Epithelial cell of esophagus (primary cell): Measurements from ENCODE around the gene MOBP.

Experiments
- DNase-seq: peaks from one replicate; pipeline ENCODE4 v3.0.0; 2010; ENCODE audit warnings: low read depth
- H3K4me3 ChIP-seq: 2 replicates; pipeline ENCODE4 v1.5.1; 2011; ENCODE audit warnings: mild to moderate bottlenecking, low read length, control low read depth
- TF ChIP-seq, protein P1 (sequence below): IDR thresholded peaks from 2 replicates; pipeline ENCODE4 v1.5.1; 2011; ENCODE audit warnings: low read depth, mild to moderate bottlenecking, low read length, control low read depth, inconsistent platforms; ENCODE audit not compliant: insufficient read depth; ENCODE audit errors: missing control alignments

The MOBP gene

DNA sequence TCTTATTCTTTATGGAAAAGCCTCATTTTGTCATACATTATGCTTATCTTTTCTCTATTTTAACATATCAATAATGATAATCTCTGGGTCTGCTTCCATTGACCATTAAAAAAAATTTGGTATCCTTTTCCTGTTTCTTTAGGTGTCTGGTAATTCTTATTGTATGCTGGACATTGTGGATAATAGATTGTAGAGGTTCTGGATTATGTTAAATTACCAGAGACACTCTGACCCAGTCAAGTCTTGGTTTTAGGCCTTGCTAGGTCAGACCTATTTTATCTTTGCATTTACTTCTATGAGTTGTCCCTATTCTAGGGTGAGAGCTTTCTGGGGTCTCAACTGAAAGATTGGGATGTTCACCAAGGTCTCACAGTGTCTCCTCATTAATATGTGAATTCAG is 9.3 kb downstream of the MOBP start:
- no peak overlapping the region for H3K4me3 ChIP-seq
- TF ChIP-seq, protein P1, sequence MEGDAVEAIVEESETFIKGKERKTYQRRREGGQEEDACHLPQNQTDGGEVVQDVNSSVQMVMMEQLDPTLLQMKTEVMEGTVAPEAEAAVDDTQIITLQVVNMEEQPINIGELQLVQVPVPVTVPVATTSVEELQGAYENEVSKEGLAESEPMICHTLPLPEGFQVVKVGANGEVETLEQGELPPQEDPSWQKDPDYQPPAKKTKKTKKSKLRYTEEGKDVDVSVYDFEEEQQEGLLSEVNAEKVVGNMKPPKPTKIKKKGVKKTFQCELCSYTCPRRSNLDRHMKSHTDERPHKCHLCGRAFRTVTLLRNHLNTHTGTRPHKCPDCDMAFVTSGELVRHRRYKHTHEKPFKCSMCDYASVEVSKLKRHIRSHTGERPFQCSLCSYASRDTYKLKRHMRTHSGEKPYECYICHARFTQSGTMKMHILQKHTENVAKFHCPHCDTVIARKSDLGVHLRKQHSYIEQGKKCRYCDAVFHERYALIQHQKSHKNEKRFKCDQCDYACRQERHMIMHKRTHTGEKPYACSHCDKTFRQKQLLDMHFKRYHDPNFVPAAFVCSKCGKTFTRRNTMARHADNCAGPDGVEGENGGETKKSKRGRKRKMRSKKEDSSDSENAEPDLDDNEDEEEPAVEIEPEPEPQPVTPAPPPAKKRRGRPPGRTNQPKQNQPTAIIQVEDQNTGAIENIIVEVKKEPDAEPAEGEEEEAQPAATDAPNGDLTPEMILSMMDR = no peak
- DNase-seq = no peak

DNA sequence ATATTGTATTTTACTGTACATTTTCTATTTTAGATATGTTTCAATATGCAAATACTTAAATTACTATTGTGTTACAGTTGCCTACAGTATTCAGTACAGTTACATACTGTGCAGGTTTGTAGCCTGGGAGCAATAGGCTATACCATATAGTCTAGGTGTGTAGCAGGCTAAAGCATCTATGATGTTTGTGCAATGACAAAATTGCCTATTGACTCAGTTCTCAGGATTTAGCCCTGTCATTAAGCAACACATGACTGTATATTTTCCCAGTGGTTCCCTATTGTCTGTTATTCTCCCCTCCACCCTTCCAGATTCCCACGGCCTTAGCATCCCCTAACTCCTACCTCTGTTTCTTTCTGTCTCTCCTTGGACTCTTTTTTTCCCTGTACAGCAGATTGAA is 10.7 kb downstream of the MOBP start:
- no peak overlapping the region for H3K4me3 ChIP-seq
- peak; percentile 58 for DNase-seq
- TF ChIP-seq, protein P1 = no peak

DNA sequence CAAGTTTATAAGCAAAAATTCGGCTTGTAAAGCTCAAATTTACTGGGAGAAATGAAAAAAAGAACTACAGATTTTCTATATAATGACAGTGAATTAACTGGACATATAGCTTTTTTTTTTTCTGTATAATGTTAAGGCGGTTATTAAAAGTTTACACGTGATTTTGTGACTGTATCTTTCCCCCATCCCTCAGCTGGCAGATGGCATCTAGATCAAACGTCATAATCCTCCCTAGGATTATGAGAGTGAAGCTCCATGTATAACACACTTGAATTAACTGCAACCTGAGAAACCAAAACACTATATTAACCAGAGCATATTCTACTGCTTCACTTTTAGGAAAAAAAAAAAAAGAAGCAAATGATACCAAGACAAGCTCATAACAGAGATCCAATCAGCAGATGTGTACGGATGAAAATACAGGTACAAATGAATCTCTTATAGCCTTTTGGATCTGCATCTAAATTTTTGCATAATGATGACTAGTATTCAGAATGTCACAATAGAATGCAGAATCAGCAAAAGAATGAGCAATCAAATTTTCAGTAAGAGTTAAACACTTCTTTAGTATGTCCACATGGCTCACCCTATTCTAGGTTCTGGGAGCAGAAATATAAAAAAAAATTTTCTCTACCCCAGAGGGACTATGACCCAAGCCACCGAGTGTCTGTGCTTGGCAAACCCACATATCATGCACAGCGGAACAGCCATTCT is 12.4 kb downstream of the MOBP start:
- H3K4me3 ChIP-seq = no peak overlapping the region
- no peak for DNase-seq
- TF ChIP-seq, protein P1 = no peak

DNA sequence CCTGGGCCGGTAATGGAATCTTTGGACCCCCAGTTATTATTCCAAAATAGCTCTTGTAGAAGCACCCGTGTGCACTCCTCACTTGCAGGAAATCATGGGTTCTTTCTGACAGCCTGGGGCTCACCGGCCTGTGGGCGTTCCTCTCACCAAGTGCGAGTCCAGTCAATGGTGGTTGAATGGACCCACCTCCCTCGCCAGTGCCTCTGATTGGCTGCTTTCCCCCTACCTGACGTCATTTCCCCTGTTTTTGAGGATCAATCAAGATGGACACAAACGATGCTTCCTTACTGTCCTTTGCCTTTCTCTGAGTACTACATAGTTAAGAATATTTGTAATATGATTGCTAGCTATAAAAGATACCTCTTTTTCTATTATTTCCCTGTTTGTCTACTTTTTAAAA is 18.1 kb downstream of the MOBP start:
- no peak for DNase-seq
- TF ChIP-seq, protein P1 = no peak
- no peak overlapping the region for H3K4me3 ChIP-seq

DNA sequence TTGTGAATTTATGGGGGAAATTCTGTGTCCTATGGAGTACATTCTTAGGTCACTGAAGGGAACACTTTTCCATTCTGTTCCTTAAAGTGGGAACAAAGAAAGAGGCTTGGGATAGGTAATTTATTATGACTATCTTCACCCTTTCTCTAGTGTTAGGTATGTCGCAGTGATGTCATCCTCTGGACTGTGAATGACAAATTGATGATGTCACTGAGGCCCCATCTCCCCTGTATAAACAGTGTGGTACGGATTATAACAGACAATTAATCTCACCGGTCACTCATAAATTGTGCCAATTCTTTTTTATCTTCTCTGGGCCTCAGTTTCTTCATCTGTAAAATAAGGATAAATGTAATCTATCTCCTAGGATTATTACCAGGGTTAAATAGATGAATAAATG is 23.5 kb downstream of the MOBP start:
- TF ChIP-seq, protein P1 = no peak
- H3K4me3 ChIP-seq = no peak overlapping the region
- DNase-seq = no peak

DNA sequence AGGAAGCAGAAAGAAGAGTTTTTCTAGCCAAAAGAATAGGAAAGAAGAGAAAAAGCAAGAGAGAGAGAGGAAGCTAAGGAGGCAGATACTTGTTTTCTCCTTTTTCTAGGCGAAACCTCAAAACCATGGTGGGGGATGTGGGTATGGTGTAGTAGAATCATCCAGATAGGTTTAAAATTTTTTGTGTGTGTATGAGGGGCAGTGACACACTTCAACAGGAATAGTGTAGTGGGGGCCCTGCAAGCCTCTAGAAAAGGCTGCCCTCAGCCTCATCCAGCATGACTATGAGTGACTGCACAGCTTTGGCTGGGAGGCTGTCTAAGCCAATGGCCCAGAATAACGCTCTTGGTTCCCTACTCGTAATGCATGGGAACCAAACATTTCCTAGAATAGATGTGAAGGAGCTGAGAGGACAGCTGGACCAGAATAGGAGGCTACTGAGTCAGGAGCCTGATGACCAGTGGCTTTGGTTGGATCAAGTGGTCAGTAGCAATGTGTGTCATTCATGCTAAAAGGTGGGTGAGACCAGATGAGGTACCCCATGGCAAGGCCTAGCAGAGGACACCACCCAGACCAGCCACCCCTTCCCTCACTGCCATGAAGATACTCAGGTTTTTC is 24.4 kb downstream of the MOBP start:
- no peak overlapping the region for H3K4me3 ChIP-seq
- DNase-seq = no peak
- TF ChIP-seq, protein P1 = no peak

DNA sequence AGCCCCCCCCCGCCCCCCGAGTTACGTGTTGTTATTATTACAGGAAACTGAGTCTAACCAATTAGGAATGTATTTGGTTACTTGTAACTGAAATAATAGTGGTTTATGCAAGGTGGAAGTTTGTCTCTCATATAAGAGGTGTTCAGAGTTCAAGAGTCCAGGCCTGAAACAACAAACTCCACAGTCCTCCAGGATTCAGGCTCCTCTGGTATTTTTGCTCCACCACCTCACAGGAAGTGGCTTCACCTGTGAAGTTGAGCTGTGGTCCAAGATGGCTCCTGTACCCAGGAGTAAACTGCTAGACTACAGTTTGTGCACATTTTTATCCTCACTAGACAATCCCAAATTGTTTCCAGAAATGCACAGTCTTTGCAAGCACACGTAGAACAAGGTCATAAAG is 27.3 kb downstream of the MOBP start:
- no peak for DNase-seq
- TF ChIP-seq, protein P1 = no peak
- H3K4me3 ChIP-seq = no peak overlapping the region
